ENCODE measurements around the gene C6orf132.

DNA sequence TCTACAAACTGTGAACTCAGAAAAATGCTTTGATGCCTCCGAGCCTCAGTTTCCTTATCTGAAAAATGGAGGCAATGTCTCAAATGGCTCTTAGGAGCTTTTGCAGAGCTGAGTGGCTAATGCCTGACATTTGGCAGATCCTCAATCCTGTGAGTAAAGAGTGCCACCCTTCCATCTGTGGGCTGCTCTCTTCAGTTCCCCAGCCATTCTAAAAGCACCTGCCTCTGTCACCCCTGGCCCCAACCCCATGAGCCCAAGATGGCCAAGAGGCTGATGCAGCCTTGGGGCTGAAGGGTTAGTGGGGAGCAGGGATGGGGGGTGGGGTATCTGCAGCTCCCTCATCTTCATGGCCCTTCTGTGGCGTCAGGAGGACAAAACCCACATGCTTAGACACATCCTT lies 16.2 kb upstream of the C6orf132 start:
- TF ChIP-seq CTCF (IDR thresholded peaks at IDR 0.05): no peak
- TF ChIP-seq POLR2A (IDR thresholded peaks at IDR 0.05): no peak
- no peak for TF ChIP-seq EP300 (IDR thresholded peaks at IDR 0.05; ENCODE audit: low read depth)
